Loucy (cell line): ENCODE results near the gene CASP9.
"Not testable (repeated sequence)": the region's sequence is repeated elsewhere in the genome, so short reads cannot be mapped to it uniquely, and the experiment has no call there.

Source experiments
- CTCF ChIP-seq: fragments of 200-600 bp; sonication (generic); conservative IDR thresholded peaks from 2 replicates; pipeline ENCODE4 v1.5.1; 2014; ENCODE audit warnings: mild to moderate bottlenecking, antibody characterized with exemption, low read length
- EZH2phosphoT487 ChIP-seq: fragments of 200-600 bp; IDR thresholded peaks from 2 replicates; pipeline ENCODE4 v1.6.1; 2018; ENCODE audit warnings: antibody characterized with exemption, mild to moderate bottlenecking, moderate library complexity, borderline replicate concordance

GRCh38 chr1:15471067-15471466 is 52.9 kb downstream of the CASP9 start:
- TF ChIP-seq CTCF, EZH2phosphoT487: not testable (repeated sequence)
